ENCODE measurements around the gene CHCHD6.

CHCHD6 gene

GRCh38 chr3:126992776-126993175, 288.7 kb downstream of the CHCHD6 start:
- H3K4me3 ChIP-seq (ENCODE audit: low read depth, low read length) = no peak overlapping the region
- no peak for TF ChIP-seq CTCF (IDR thresholded peaks at IDR 0.05; ENCODE audit: borderline replicate concordance, insufficient read depth, low read depth, low read length)

- H3K4me3 ChIP-seq (ENCODE audit: low read depth, low read length) = no peak overlapping the region
- TF ChIP-seq CTCF (IDR thresholded peaks at IDR 0.05; ENCODE audit: borderline replicate concordance, insufficient read depth, low read depth, low read length) = no peak
Observed at GRCh38 chr3:126993436-126993835, 289.4 kb downstream of the CHCHD6 start.

GRCh38 chr3:126994661-126995245, 290.7 kb downstream of the CHCHD6 start:
- TF ChIP-seq CTCF (IDR thresholded peaks at IDR 0.05; ENCODE audit: borderline replicate concordance, insufficient read depth, low read depth, low read length) = no peak
- H3K4me3 ChIP-seq (ENCODE audit: low read depth, low read length) = no peak overlapping the region

- TF ChIP-seq CTCF (IDR thresholded peaks at IDR 0.05; ENCODE audit: borderline replicate concordance, insufficient read depth, low read depth, low read length) = no peak
- no peak overlapping the region for H3K4me3 ChIP-seq (ENCODE audit: low read depth, low read length)
Observed at GRCh38 chr3:126995254-126995780, 291.3 kb downstream of the CHCHD6 start.

- peak; percentile 29; the same call in 1 of the 2 replicates for TF ChIP-seq CTCF (IDR thresholded peaks at IDR 0.05; ENCODE audit: borderline replicate concordance, insufficient read depth, low read depth, low read length)
- H3K4me3 ChIP-seq (ENCODE audit: low read depth, low read length) = no peak overlapping the region
Observed at GRCh38 chr3:126995926-126996512, 292.0 kb downstream of the CHCHD6 start.

GRCh38 chr3:126996905-126997304, 292.9 kb downstream of the CHCHD6 start:
- TF ChIP-seq CTCF (IDR thresholded peaks at IDR 0.05; ENCODE audit: borderline replicate concordance, insufficient read depth, low read depth, low read length) = no peak
- H3K4me3 ChIP-seq (ENCODE audit: low read depth, low read length) = no peak overlapping the region

GRCh38 chr3:126997455-126998038, 293.5 kb downstream of the CHCHD6 start:
- H3K4me3 ChIP-seq (ENCODE audit: low read depth, low read length) = no peak overlapping the region
- TF ChIP-seq CTCF (IDR thresholded peaks at IDR 0.05; ENCODE audit: borderline replicate concordance, insufficient read depth, low read depth, low read length) = no peak
